K562 (cell line): Measurements from ENCODE around the gene SPATA24. TPM values are rescaled to one million over a fixed set of nuclear protein-coding genes. Genes with fewer than 3 reads are reported as not detected.

Experiments
- ARID2 ChIP-seq: fragments of 450-650 bp; IDR thresholded peaks from 2 replicates; pipeline ENCODE4 v1.6.1; 2017; ENCODE audit warnings: antibody characterized with exemption, mild to moderate bottlenecking
- CCNT2 ChIP-seq: IDR thresholded peaks from 2 replicates; pipeline ENCODE4 v1.6.1; 2011; ENCODE audit warnings: borderline replicate concordance, low read depth, mild to moderate bottlenecking, moderate library complexity, mixed read lengths, low read length; ENCODE audit not compliant: insufficient read length; ENCODE audit errors: extremely low read depth
- FUS ChIP-seq: fragments of 200-400 bp; formaldehyde crosslinking; optimal IDR thresholded peaks from 2 replicates; pipeline ENCODE3; 2017; ENCODE audit warnings: low read depth, low read length
- GABPB2 ChIP-seq: fragments of 250-450 bp; sonication (Bioruptor Pico); conservative IDR thresholded peaks from 2 replicates; pipeline ENCODE4 v1.5.1; 2021; ENCODE audit warnings: mild to moderate bottlenecking
- KDM1A ChIP-seq, 2 experiments: fragments of 450-650 bp; IDR thresholded peaks; 2 replicates each; pipeline ENCODE4 v1.6.1; 2016; ENCODE audit warnings: mild to moderate bottlenecking in 2 of 2
- MCM5 ChIP-seq: fragments of 450-650 bp; IDR thresholded peaks from 2 replicates; pipeline ENCODE4 v1.6.1; 2016; ENCODE audit warnings: low read depth
- NRF1 ChIP-seq, 2 experiments: fragments of 450-650 bp; IDR thresholded peaks in 1 of 2; conservative IDR thresholded peaks in 1 of 2; 2 replicates each; pipeline ENCODE4 v1.6.1; 2014; ENCODE audit warnings: mild to moderate bottlenecking in 2 of 2
- POLR3G ChIP-seq: IDR thresholded peaks from 2 replicates; pipeline ENCODE4 v1.6.1; 2011; ENCODE audit not compliant: insufficient read length, insufficient replicate concordance; ENCODE audit errors: extremely low read depth
- SAFB2 ChIP-seq: fragments of 200-400 bp; formaldehyde crosslinking; IDR thresholded peaks from 2 replicates; pipeline ENCODE4 v1.6.1; 2018; ENCODE audit warnings: borderline replicate concordance, low read length, low read depth, moderate library complexity; ENCODE audit not compliant: severe bottlenecking
- SIX5 ChIP-seq, 2 experiments: IDR thresholded peaks; 2 replicates each; pipeline ENCODE4 v1.6.1; 2011; ENCODE audit warnings: low read length in 2 of 2, borderline replicate concordance in 1 of 2, low read depth in 1 of 2, mild to moderate bottlenecking in 1 of 2, moderate library complexity in 1 of 2; ENCODE audit not compliant: insufficient read depth in 1 of 2
- SREBF2 ChIP-seq: sonication (generic); formaldehyde crosslinking; IDR thresholded peaks from 2 replicates; pipeline ENCODE4 v1.4.0; 2020; ENCODE audit warnings: mild to moderate bottlenecking, missing genetic modification reagents
- TARDBP ChIP-seq: fragments of 450-650 bp; IDR thresholded peaks from 2 replicates; pipeline ENCODE4 v1.6.1; 2016
- TOE1 ChIP-seq, 2 experiments: fragments of 450-650 bp in 1 of 2; sonication (generic) in 1 of 2; formaldehyde crosslinking in 1 of 2; IDR thresholded peaks; 2 replicates each; pipeline versions ENCODE4 v1.7.1 to v1.8.0; 2016 to 2022; ENCODE audit warnings: borderline replicate concordance in 2 of 2, mild to moderate bottlenecking in 2 of 2, antibody characterized with exemption in 1 of 2, inconsistent platforms in 1 of 2, low read depth in 1 of 2, missing genetic modification reagents in 1 of 2, moderate library complexity in 1 of 2
- U2AF2 ChIP-seq: fragments of 200-400 bp; formaldehyde crosslinking; optimal IDR thresholded peaks from 2 replicates; pipeline ENCODE3; 2017; ENCODE audit warnings: low read depth, mild to moderate bottlenecking, low read length
- ZFP30 ChIP-seq: fragments of 250-450 bp; sonication (Bioruptor Pico); IDR thresholded peaks from 2 replicates; pipeline ENCODE4 v1.8.0; 2022; ENCODE audit warnings: moderate library complexity, mild to moderate bottlenecking, inconsistent platforms, borderline replicate concordance
- ZNF780A ChIP-seq: fragments of 250-450 bp; sonication (Bioruptor Pico); IDR thresholded peaks from 2 replicates; pipeline ENCODE4 v1.5.0; 2021; ENCODE audit warnings: mild to moderate bottlenecking
- polyA plus RNA-seq, 8 experiments: library from polyadenylated mRNA; depleted of rRNA in 4 of 8; stranded (reverse) in 5 of 8; unstranded in 3 of 8; fragments of >200 nt; fragmentation: Nextera tagmentation in 2 of 8; fragmentation: Illumina TruSeq in 1 of 8; extraction: Ambion mirVana in 2 of 8; extraction: Trizol in 1 of 8; gene quantifications; 2 replicates each; pipeline versions ENCODE4 v1.2.1 to v1.2.3, GENCODE V29; 2011 to 2014; ENCODE audit warnings: inconsistent platforms in 1 of 8, missing spikeins in 1 of 8
- total RNA-seq, 7 experiments: library from RNA; depleted of rRNA in 6 of 7; stranded (reverse); fragments of >200 nt in 6 of 7; fragmentation: Illumina TruSeq in 2 of 7; extraction: Trizol in 2 of 7; gene quantifications; 2 replicates each; pipeline versions ENCODE4 v1.2.1 to v1.2.3, GENCODE V29; 2011 to 2021; ENCODE audit warnings: low replicate concordance in 1 of 7
- TF ChIP-seq, protein P1 (sequence below), 2 experiments: fragments of 250-450 bp in 1 of 2; fragments of 450-650 bp in 1 of 2; sonication (Bioruptor Pico) in 1 of 2; IDR thresholded peaks; 2 replicates each; pipeline versions ENCODE4 v1.6.1 to v1.8.0; 2016 to 2021; ENCODE audit warnings: mild to moderate bottlenecking in 2 of 2, moderate library complexity in 2 of 2, missing compliant biosample characterization in 1 of 2, missing genetic modification characterization in 1 of 2
- TF ChIP-seq, protein P2 (sequence below): fragments of 250-450 bp; sonication (Bioruptor Pico); IDR thresholded peaks from 2 replicates; pipeline ENCODE4 v1.9.0; 2021; ENCODE audit warnings: mild to moderate bottlenecking, inconsistent platforms
- TF ChIP-seq, protein P3 (sequence below): sonication (generic); formaldehyde crosslinking; IDR thresholded peaks from 2 replicates; pipeline ENCODE4 v1.8.0; 2022; ENCODE audit warnings: mild to moderate bottlenecking, missing genetic modification reagents
- TF ChIP-seq, protein P4 (sequence below): fragments of 250-450 bp; sonication (Bioruptor Pico); IDR thresholded peaks from 2 replicates; pipeline ENCODE4 v1.5.0; 2021; ENCODE audit warnings: mild to moderate bottlenecking, borderline replicate concordance

The SPATA24 gene
- total and polyA plus RNA-seq, 9 of the 15 experiments (the other 6 are each of a cell fraction or from before 2014, with no cell fraction given): 4.1 to 12.6 (median 8.0) TPM

DNA sequence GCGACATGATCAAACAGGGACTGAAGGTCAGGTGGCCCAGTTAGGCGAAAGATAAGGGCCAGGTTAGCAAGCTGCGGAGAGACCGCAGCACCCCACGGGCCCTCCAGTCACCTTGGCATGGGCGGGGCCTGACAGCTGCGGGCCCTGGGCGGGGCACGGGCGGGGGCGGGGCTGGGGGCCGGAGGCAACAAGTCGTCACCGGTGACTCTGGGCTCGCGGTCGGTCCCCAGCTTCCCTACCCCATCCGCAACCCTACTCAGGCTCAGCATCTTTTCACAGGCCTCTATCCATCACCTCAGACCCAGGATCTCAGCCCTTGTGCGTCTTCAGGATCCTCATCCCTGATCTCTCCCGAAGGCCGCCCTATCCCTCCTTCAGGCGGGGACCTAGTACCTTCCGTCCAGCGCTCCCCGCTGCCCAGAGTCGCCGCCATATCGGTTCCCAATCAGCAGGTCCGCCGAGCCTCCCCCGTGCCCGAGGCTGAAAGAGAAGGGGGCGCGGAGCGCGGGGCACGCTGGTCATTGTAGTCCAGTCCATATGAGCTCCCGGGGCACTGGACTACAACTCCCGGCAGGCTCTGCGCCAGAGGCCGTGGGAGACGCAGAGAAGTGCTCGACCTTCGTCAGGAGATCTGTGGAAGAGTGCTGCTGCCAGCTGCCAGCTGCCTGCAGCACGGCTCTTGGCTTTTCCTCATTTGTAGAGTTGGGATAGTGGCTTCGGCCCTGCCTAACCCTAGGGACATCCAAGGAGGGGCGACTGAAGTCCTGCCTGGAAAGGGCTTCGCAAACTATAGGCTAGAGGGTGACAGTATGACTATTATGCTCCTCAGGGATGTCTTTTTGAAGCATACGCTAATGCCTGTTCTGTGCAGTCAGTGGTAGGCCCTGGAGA lies 35.4 kb upstream of the SPATA24 start, which contains the start of gene DNAJC18 (continued):
- TF ChIP-seq, protein P1, sequence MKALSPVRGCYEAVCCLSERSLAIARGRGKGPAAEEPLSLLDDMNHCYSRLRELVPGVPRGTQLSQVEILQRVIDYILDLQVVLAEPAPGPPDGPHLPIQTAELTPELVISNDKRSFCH (CRISPR knock-in tag; IDR thresholded peaks at IDR 0.05): no peak
- TF ChIP-seq, protein P1 (tag; IDR thresholded peaks at IDR 0.05): no peak
- TF ChIP-seq TOE1 (IDR thresholded peaks at IDR 0.05; ENCODE audit: borderline replicate concordance) (0 out of 2 replicates have a peak, but pooled peaks have one; percentile 39), TOE1 (CRISPR knock-in tag; IDR thresholded peaks at IDR 0.05; ENCODE audit: borderline replicate concordance, low read depth) (no peak), U2AF2 (no peak), ARID2 (no peak), NRF1 (conservative IDR thresholded peaks at IDR 0.05 in 1 of 2, IDR thresholded peaks at IDR 0.05 in 1 of 2) (peak; percentile 63 to 76), SIX5 (IDR thresholded peaks at IDR 0.05; ENCODE audit: borderline replicate concordance in 1 of 2, insufficient read depth in 1 of 2, low read depth in 1 of 2, low read length in 2 of 2) (peak; percentile 66 to 77), FUS (no peak), TARDBP (peak; percentile 32; the same call in 1 of the 2 replicates), CCNT2 (no peak), GABPB2 (CRISPR knock-in tag) (no peak), POLR3G (no peak), SREBF2 (CRISPR knock-in tag) (no peak), ZFP30 (CRISPR knock-in tag) (no peak), ZNF780A (CRISPR knock-in tag) (no peak), KDM1A (IDR thresholded peaks at IDR 0.05) (peak; percentile 80 to 90), MCM5 (no peak), SAFB2 (no peak)
- TF ChIP-seq, protein P2, sequence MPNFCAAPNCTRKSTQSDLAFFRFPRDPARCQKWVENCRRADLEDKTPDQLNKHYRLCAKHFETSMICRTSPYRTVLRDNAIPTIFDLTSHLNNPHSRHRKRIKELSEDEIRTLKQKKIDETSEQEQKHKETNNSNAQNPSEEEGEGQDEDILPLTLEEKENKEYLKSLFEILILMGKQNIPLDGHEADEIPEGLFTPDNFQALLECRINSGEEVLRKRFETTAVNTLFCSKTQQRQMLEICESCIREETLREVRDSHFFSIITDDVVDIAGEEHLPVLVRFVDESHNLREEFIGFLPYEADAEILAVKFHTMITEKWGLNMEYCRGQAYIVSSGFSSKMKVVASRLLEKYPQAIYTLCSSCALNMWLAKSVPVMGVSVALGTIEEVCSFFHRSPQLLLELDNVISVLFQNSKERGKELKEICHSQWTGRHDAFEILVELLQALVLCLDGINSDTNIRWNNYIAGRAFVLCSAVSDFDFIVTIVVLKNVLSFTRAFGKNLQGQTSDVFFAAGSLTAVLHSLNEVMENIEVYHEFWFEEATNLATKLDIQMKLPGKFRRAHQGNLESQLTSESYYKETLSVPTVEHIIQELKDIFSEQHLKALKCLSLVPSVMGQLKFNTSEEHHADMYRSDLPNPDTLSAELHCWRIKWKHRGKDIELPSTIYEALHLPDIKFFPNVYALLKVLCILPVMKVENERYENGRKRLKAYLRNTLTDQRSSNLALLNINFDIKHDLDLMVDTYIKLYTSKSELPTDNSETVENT (CRISPR knock-in tag): no peak
- TF ChIP-seq, protein P3, sequence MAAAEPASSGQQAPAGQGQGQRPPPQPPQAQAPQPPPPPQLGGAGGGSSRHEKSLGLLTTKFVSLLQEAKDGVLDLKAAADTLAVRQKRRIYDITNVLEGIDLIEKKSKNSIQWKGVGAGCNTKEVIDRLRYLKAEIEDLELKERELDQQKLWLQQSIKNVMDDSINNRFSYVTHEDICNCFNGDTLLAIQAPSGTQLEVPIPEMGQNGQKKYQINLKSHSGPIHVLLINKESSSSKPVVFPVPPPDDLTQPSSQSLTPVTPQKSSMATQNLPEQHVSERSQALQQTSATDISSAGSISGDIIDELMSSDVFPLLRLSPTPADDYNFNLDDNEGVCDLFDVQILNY (CRISPR knock-in tag): no peak
- TF ChIP-seq, protein P4, sequence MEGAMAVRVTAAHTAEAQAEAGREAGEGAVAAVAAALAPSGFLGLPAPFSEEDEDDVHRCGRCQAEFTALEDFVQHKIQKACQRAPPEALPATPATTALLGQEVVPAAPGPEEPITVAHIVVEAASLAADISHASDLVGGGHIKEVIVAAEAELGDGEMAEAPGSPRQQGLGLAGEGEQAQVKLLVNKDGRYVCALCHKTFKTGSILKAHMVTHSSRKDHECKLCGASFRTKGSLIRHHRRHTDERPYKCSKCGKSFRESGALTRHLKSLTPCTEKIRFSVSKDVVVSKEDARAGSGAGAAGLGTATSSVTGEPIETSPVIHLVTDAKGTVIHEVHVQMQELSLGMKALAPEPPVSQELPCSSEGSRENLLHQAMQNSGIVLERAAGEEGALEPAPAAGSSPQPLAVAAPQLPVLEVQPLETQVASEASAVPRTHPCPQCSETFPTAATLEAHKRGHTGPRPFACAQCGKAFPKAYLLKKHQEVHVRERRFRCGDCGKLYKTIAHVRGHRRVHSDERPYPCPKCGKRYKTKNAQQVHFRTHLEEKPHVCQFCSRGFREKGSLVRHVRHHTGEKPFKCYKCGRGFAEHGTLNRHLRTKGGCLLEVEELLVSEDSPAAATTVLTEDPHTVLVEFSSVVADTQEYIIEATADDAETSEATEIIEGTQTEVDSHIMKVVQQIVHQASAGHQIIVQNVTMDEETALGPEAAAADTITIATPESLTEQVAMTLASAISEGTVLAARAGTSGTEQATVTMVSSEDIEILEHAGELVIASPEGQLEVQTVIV (CRISPR knock-in tag): no peak
